Activated CD4-positive, alpha-beta T cell treated with anti-CD3 and anti-CD28 coated beads, Interleukin-2, amount 50 U/mL, for 1 hour (primary cell): ENCODE measurements around the gene KRTAP2-4.
"Not testable (repeated sequence)": the region's sequence is repeated elsewhere in the genome, so short reads cannot be mapped to it uniquely, and the experiment has no call there.

ENCODE experiments used
- DNase-seq: peaks from one replicate; pipeline ENCODE4 v3.0.0-alpha.2; 2020

KRTAP2-4 gene

DNA sequence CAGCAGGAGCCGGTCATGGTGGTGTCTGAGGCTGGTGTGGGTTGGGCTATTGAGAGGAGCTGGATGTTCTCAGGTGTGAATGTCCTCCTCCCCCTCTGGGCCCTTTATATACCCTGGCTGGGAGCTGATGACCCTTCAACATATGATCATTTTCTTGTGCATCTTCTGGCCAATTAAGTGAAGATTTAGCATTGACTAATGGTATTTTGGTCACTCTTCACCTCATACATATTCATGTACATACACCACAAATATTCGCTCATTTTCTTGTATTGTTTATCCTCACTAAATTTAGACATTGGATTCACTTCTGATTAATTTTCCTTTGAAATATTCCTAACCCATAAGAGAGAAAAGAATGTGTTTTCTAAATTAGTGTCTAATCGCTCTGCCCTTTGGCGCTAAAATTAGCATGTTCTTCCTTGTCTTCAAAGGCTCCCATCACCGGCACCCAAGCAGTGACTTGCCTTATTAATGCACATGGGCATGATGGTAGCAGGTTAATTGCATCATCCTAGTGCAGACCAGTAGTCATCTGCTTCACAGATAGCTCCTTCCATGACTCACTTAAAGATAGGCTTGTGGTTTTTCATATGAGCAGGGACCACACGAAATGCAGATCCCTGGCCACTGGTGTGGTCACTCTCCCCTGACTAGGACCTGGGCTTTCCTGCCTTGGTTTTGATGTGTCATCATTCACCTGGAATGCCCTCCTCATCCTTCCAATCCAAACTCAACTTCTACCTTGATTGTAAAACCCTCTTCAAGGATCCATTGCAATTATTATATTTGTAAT is at the start of gene KRTAP2-4:
KRTAP2-4 (minus strand) TSS at position 51 of the 796 bp plus-strand sequence; CDS start at position 17, 34 bp downstream.
- DNase-seq = no peak

- no peak for DNase-seq
Observed at GRCh38 chr17:41111151-41111885, 45.6 kb upstream of the KRTAP2-4 start.

DNA sequence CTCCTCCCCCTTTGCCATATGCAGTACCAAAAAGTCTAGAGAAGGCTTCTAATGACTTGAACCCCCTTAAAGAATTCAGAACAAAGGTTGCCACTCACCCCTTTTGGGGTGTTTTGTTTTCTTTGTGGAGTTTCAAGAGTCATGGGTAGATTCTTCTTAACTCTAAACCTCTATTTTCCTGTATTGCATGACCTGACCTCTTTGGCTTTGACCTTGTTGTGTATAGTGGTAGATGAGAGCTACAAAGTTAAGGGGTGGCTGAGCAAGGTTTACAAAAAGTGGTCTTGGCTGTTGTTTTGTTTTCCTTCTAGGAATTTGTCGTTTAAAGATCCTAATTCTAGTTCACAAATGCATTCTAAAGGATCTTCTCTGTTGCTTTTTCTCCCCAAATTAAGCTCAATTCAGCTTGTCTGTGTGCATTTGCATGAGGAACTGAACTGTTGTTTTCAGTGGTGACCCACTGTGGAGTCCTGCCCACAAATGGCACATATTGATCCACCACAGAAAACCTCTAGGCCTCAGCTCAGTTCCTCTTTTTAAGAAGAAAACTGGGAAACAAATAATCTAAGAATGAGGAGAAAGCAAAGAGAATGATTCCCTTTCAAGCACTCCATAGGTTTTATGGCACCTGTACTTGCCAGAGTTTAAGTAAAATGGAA is 43.2 kb upstream of the KRTAP2-4 start:
- not testable (repeated sequence) for DNase-seq

GRCh38 chr17:41107941-41108450 is 42.3 kb upstream of the KRTAP2-4 start:
- DNase-seq = no peak

DNA sequence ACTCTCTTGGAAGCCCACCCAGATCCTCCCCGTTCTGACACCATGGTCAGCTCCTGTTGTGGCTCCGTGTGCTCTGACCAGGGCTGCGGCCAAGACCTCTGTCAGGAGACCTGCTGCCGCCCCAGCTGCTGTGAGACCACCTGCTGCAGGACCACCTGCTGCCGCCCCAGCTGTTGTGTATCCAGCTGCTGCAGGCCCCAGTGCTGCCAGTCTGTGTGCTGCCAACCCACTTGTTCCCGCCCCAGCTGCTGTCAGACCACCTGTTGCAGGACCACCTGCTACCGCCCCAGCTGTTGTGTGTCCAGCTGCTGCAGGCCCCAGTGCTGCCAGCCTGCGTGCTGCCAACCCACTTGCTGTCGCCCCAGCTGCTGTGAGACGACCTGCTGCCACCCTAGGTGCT is 39.7 kb upstream of the KRTAP2-4 start, which contains the start of gene KRTAP4-9:
KRTAP4-9 (plus strand) TSS at position 43 of the 400 bp plus-strand sequence; CDS start at position 43, 0 bp downstream.
- not testable (repeated sequence) for DNase-seq

GRCh38 chr17:41104386-41105038 is 38.8 kb upstream of the KRTAP2-4 start:
- not testable (repeated sequence) for DNase-seq

- DNase-seq = no peak
Observed at GRCh38 chr17:41103896-41104295, 38.2 kb upstream of the KRTAP2-4 start.

GRCh38 chr17:41101586-41102259 is 36.0 kb upstream of the KRTAP2-4 start, which contains the start of gene KRTAP4-16:
KRTAP4-16 (minus strand) TSS chr17:41102209; CDS start chr17:41102209, 0 bp downstream.
- DNase-seq = no peak

- not testable (repeated sequence) for DNase-seq
Observed at GRCh38 chr17:41099682-41100480, 34.2 kb upstream of the KRTAP2-4 start.

DNA sequence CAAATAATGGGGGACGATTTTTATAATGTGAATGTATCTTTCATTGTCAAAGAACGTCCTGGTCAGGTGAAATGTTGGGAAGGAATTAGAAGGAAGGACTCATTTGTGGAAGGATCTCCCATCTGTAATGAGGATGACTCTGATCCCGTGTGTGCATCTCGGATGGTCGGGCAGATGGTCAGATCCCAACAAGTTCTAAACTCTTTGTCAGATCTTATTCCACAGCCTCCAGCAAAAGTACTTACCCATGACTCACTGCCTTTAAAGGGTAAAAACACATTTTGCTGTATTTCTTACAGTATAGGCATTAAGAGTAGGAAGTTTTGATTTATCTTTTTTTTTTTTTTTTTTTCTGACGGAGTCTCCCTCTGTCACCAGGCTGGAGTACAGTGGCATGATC is 32.8 kb upstream of the KRTAP2-4 start:
- no peak for DNase-seq

- no peak for DNase-seq
Observed at GRCh38 chr17:41098042-41098441, 32.4 kb upstream of the KRTAP2-4 start, which contains the start of gene KRTAP4-8. KRTAP4-8 (minus strand) TSS chr17:41098142; CDS start chr17:41098084, 58 bp downstream.

- DNase-seq = no peak
Observed at GRCh38 chr17:41096055-41096454, 30.4 kb upstream of the KRTAP2-4 start.

DNA sequence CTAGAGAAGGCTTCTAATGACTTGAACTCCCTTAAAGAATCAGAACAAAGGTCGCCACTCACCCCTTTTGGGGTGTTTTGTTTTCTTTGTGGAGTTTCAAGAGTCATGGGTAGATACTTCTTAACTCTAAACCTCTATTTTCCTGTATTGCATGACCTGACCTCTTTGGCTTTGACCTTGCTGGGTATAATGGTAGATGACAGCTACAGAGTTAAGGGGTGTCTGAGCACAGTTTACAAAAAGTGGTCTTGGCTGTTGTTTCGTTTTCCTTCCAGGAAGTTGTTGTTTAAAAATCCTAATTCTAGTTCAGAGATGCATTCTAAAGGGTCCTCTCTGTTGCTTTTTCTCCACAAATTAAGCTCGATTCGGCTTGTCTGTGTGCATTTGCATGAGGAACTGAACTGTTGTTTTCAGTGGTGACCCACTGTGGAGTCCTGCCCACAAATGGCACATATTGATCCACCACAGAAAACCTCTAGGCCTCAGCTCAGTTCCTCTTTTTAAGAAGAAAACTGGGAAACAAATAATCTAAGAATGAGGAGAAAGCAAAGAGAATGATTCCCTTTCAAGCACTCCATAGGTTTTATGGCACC is 23.2 kb upstream of the KRTAP2-4 start:
- DNase-seq = not testable (repeated sequence)

DNA sequence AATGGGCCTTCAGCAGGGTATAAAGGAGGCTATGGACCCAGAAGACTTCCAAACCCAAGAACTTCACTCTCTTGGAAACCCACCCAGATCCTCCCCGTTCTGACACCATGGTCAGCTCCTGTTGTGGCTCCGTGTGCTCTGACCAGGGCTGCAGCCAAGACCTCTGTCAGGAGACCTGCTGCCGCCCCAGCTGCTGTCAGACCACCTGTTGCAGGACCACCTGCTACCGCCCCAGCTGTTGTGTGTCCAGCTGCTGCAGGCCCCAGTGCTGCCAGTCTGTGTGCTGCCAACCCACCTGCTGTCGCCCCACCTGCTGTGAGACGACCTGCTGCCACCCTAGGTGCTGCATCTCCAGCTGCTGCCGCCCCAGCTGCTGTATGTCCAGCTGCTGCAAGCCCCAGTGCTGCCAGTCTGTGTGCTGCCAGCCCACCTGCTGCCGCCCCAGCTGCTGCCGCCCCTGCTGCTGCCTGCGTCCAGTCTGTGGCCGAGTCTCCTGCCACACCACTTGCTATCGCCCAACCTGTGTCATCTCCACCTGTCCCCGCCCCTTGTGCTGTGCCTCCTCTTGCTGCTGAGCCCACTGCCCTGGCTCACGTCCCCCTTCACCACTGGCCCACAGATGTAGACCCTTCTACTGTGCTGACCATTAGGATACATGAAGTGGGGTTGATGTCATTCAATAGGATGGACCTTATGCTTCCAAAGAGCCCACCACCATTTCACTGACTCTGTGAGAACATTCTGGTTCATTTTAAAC is 18.6 kb upstream of the KRTAP2-4 start, which contains the start of gene KRTAP4-7:
KRTAP4-7 (plus strand) TSS at position 51 of the 757 bp plus-strand sequence; CDS start at position 108, 57 bp downstream.
- not testable (repeated sequence) for DNase-seq

DNA sequence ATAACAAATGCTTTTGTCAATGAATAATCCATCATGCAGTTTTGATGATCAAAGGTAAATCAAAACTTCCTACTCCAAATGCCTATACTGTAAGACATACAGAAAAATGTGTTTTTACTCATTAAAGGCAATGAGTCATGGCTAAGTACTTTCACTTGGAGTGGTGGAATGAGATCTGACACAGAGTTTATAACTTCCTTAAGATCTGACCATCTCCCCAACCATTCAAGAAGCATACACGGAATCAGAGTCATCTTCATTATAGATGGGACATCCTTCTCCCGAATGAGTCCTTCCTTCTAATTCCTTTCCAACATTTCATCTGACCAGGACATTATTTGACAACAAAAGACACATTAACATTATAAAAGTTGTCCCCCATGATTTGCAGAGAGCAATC is 17.7 kb upstream of the KRTAP2-4 start:
- not testable (repeated sequence) for DNase-seq

DNA sequence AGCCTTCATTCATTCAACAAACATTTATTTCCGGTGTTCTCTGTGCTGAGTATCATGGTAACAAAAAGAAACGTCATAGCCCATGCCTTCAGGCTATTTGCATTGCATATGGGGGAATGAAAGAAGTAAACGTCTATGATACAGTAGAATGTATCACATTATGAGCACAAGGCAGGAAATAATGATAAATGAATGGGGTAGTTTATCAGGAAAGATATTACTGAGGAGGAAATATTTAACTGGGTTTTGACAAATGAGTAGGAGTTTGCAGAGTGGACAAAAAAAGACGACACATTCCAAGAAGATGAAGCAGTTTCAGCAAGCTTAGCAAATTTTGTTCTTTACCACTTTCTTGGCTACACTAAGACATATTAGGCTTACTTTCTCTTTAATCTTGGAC is 16.9 kb upstream of the KRTAP2-4 start:
- no peak for DNase-seq

- DNase-seq = no peak
Observed at GRCh38 chr17:41076788-41077187, 11.1 kb upstream of the KRTAP2-4 start.

- DNase-seq = no peak
Observed at GRCh38 chr17:41073676-41074075, 8.0 kb upstream of the KRTAP2-4 start.

DNA sequence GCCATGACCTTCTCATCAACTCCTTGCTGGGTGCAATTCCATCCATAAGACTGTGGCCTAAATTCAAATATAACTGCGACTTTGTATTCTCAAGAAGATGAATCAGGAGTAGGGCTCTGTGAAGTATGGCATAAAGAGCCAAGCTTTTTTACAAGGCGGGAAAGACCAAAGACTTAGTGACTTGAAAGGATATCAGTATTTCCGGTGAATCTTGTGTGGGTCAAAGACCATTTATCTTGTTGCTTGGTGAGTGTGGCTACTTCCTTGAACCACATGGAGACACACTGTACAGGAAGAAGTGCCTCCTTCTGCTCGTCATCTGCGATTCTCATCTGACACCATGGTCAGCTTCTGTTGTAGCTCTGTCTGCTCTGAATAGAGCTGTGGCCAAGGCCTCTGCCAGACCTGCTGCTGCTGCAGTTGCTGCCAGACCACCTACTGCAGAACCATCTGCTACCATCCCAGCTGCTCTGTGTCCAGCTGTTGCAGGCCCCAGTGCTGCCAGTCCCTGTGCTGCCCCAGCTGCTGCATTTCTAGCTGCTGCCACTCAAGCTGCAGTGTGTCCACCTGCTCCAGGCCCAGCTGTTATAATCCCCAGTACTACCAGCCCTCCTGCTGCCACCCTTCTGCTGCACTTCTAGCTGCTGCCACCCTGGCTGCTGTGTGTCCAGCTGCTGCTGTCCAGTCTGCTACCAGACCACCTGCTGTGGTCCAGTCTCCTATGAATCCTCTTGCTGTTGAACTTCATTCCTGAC is 6.1 kb upstream of the KRTAP2-4 start:
- DNase-seq = no peak
